H1 (cell line): ENCODE measurements around the gene BRPF3. TPM values are rescaled to one million over a fixed set of nuclear protein-coding genes. Genes with fewer than 3 reads are reported as not detected.

Experiments used
- polyA plus RNA-seq, 7 experiments: library from polyadenylated mRNA; depleted of rRNA in 3 of 7; stranded (reverse) in 5 of 7; unstranded in 2 of 7; fragments of >200 nt in 5 of 7; fragments of 200-250 nt in 2 of 7; gene quantifications; 1 replicate in 5 of 7; 2 replicates in 1 of 7; 4 replicates in 1 of 7; pipeline versions ENCODE4 v1.2.1 to v1.2.3, GENCODE V29; 2011 to 2013; ENCODE audit warnings: missing spikeins in 2 of 7, mixed read lengths in 2 of 7
- total RNA-seq: library from RNA; stranded (reverse); fragmentation: NEBNext Ultra II Directional; extraction: Animal tissue kit (Norgen Biotek cat#: 25700); gene quantifications from 2 replicates; pipeline ENCODE4 v1.2.1, GENCODE V29; 2021
- TF ChIP-seq, protein P1 (sequence below): fragments of 300-600 bp; sonication (generic); IDR thresholded peaks from 2 replicates; pipeline ENCODE4 v1.7.1; 2012; ENCODE audit warnings: low read length, moderate library complexity, mild to moderate bottlenecking, inconsistent platforms; ENCODE audit not compliant: insufficient replicate concordance

BRPF3 gene
- total and polyA plus RNA-seq, 2 of the 8 experiments (the other 6 are each of a cell fraction or from before 2014, with no cell fraction given) = 26.0 to 37.5 TPM

DNA sequence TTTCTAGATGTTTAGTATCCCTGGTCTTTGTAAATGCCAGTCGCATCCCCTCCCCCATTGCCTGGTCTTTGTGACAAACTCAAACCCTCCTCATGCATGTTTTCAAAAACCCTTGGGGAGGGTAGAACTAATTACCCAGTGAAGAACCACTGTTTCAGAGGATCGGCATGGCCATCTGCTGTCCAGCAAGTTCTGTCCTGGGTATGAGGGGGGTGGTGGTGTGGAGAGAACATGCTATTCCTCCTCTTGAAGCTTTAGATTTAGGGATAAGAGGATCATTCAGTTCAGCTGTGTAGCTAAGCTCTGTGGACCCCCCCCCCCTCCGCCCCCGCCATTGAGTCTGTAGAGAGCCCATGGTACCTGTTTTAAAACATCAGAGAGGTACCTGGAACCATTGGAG, 5.6 kb downstream of the BRPF3 start (continued):
- TF ChIP-seq, protein P1, sequence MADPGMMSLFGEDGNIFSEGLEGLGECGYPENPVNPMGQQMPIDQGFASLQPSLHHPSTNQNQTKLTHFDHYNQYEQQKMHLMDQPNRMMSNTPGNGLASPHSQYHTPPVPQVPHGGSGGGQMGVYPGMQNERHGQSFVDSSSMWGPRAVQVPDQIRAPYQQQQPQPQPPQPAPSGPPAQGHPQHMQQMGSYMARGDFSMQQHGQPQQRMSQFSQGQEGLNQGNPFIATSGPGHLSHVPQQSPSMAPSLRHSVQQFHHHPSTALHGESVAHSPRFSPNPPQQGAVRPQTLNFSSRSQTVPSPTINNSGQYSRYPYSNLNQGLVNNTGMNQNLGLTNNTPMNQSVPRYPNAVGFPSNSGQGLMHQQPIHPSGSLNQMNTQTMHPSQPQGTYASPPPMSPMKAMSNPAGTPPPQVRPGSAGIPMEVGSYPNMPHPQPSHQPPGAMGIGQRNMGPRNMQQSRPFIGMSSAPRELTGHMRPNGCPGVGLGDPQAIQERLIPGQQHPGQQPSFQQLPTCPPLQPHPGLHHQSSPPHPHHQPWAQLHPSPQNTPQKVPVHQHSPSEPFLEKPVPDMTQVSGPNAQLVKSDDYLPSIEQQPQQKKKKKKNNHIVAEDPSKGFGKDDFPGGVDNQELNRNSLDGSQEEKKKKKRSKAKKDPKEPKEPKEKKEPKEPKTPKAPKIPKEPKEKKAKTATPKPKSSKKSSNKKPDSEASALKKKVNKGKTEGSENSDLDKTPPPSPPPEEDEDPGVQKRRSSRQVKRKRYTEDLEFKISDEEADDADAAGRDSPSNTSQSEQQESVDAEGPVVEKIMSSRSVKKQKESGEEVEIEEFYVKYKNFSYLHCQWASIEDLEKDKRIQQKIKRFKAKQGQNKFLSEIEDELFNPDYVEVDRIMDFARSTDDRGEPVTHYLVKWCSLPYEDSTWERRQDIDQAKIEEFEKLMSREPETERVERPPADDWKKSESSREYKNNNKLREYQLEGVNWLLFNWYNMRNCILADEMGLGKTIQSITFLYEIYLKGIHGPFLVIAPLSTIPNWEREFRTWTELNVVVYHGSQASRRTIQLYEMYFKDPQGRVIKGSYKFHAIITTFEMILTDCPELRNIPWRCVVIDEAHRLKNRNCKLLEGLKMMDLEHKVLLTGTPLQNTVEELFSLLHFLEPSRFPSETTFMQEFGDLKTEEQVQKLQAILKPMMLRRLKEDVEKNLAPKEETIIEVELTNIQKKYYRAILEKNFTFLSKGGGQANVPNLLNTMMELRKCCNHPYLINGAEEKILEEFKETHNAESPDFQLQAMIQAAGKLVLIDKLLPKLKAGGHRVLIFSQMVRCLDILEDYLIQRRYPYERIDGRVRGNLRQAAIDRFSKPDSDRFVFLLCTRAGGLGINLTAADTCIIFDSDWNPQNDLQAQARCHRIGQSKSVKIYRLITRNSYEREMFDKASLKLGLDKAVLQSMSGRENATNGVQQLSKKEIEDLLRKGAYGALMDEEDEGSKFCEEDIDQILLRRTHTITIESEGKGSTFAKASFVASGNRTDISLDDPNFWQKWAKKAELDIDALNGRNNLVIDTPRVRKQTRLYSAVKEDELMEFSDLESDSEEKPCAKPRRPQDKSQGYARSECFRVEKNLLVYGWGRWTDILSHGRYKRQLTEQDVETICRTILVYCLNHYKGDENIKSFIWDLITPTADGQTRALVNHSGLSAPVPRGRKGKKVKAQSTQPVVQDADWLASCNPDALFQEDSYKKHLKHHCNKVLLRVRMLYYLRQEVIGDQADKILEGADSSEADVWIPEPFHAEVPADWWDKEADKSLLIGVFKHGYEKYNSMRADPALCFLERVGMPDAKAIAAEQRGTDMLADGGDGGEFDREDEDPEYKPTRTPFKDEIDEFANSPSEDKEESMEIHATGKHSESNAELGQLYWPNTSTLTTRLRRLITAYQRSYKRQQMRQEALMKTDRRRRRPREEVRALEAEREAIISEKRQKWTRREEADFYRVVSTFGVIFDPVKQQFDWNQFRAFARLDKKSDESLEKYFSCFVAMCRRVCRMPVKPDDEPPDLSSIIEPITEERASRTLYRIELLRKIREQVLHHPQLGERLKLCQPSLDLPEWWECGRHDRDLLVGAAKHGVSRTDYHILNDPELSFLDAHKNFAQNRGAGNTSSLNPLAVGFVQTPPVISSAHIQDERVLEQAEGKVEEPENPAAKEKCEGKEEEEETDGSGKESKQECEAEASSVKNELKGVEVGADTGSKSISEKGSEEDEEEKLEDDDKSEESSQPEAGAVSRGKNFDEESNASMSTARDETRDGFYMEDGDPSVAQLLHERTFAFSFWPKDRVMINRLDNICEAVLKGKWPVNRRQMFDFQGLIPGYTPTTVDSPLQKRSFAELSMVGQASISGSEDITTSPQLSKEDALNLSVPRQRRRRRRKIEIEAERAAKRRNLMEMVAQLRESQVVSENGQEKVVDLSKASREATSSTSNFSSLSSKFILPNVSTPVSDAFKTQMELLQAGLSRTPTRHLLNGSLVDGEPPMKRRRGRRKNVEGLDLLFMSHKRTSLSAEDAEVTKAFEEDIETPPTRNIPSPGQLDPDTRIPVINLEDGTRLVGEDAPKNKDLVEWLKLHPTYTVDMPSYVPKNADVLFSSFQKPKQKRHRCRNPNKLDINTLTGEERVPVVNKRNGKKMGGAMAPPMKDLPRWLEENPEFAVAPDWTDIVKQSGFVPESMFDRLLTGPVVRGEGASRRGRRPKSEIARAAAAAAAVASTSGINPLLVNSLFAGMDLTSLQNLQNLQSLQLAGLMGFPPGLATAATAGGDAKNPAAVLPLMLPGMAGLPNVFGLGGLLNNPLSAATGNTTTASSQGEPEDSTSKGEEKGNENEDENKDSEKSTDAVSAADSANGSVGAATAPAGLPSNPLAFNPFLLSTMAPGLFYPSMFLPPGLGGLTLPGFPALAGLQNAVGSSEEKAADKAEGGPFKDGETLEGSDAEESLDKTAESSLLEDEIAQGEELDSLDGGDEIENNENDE = no peak
